IMR-90 (cell line): Measurements from ENCODE around the gene RAB27A. TPM values are rescaled to one million over a fixed set of nuclear protein-coding genes. Genes with fewer than 3 reads are reported as not detected.

Source experiments
- ATAC-seq: fragments of 200-7000 bp; cut with Tn5 transposase; 2 replicates; pipeline ENCODE4 v1.9.1; 2020; ENCODE audit warnings: low read depth, mild to moderate bottlenecking, moderate library complexity
- BruUV-seq: library from RNA; stranded (reverse); fragments of 400-500 nt; replicated peaks from 2 replicates; lab custom pipeline; 2021; lab: Mats Ljungman, UMichigan
- CTCF ChIA-PET: fragments of 300-600 bp; formaldehyde crosslinking; extraction: SDS; loops from one replicate; lab custom pipeline; 2021; ENCODE audit warnings: antibody characterized with exemption; lab: Yijun Ruan, JAX
- POLR2A ChIA-PET: fragments of 300-600 bp; sonication (Branson Sonifier 250); formaldehyde crosslinking; loops from one replicate; lab custom pipeline; 2022; ENCODE audit warnings: antibody characterized with exemption; ENCODE audit not compliant: unreplicated experiment; lab: Charles Lee
- DNase-seq: peaks from one replicate; pipeline ENCODE4 v3.0.0; 2013
- H2AFZ ChIP-seq: replicated peaks from 2 replicates; pipeline ENCODE3; 2013; ENCODE audit warnings: low read length, mild to moderate bottlenecking; ENCODE audit not compliant: poor library complexity
- H2AK5ac ChIP-seq: 2 replicates; pipeline ENCODE4 v1.6.1; 2013; ENCODE audit warnings: low read depth, low read length, inconsistent platforms
- H2AK9ac ChIP-seq: replicated peaks from 2 replicates; pipeline ENCODE3; 2013; ENCODE audit warnings: mild to moderate bottlenecking, low read depth, low read length, moderate library complexity; ENCODE audit not compliant: poor library complexity
- H2BK120ac ChIP-seq: 2 replicates; pipeline ENCODE4 v1.6.1; 2013; ENCODE audit warnings: low read depth, low read length, inconsistent platforms
- H2BK15ac ChIP-seq: 3 replicates; pipeline ENCODE4 v1.6.1; 2013; ENCODE audit warnings: low read depth, low read length, inconsistent platforms
- H2BK20ac ChIP-seq: 2 replicates; pipeline ENCODE4 v1.6.1; 2013; ENCODE audit warnings: low read depth, mild to moderate bottlenecking, inconsistent platforms, low read length, moderate library complexity
- H2BK5ac ChIP-seq: 2 replicates; pipeline ENCODE4 v1.6.1; 2013; ENCODE audit warnings: mild to moderate bottlenecking, low read depth, low read length, inconsistent platforms; ENCODE audit not compliant: poor library complexity, severe bottlenecking
- H3K14ac ChIP-seq: replicated peaks from 2 replicates; pipeline ENCODE4 v1.6.1; 2013; ENCODE audit warnings: low read depth, low read length, inconsistent platforms
- H3K18ac ChIP-seq: 2 replicates; pipeline ENCODE4 v1.6.1; 2013; ENCODE audit warnings: low read depth, low read length, control low read depth
- H3K23ac ChIP-seq: 2 replicates; pipeline ENCODE4 v1.6.1; 2013; ENCODE audit warnings: low read depth, low read length, inconsistent platforms
- H3K27ac ChIP-seq: 2 replicates; pipeline ENCODE4 v1.5.1; 2013; ENCODE audit warnings: mild to moderate bottlenecking, control low read depth, low read length; ENCODE audit not compliant: insufficient read depth
- H3K27me3 ChIP-seq: 2 replicates; pipeline ENCODE4 v1.6.1; 2013; ENCODE audit warnings: low read length; ENCODE audit not compliant: control insufficient read depth, insufficient read depth
- H3K36me3 ChIP-seq: 2 replicates; pipeline ENCODE4 v1.6.1; 2013; ENCODE audit warnings: low read length, mixed read lengths; ENCODE audit not compliant: control insufficient read depth, insufficient read depth
- H3K4ac ChIP-seq: 2 replicates; pipeline ENCODE4 v1.6.1; 2013; ENCODE audit warnings: low read depth, low read length, inconsistent platforms
- H3K4me1 ChIP-seq: 2 replicates; pipeline ENCODE4 v1.6.1; 2013; ENCODE audit warnings: low read length, mixed read lengths; ENCODE audit not compliant: control insufficient read depth, insufficient read depth
- H3K4me2 ChIP-seq: 2 replicates; pipeline ENCODE4 v1.6.1; 2013; ENCODE audit warnings: low read depth, mild to moderate bottlenecking, control low read depth, low read length, moderate library complexity
- H3K4me3 ChIP-seq: 2 replicates; pipeline ENCODE4 v1.5.1; 2013; ENCODE audit warnings: low read depth, mild to moderate bottlenecking, control low read depth, low read length, moderate library complexity; ENCODE audit not compliant: insufficient read depth
- H3K56ac ChIP-seq: 2 replicates; pipeline ENCODE4 v1.6.1; 2013; ENCODE audit warnings: low read length, inconsistent platforms; ENCODE audit not compliant: insufficient read depth; ENCODE audit errors: extremely low read depth
- H3K79me1 ChIP-seq, 2 experiments: 2 replicates each; pipeline ENCODE4 v1.6.1; 2013; ENCODE audit warnings: low read length in 2 of 2, inconsistent platforms in 1 of 2, low read depth in 1 of 2
- H3K9ac ChIP-seq: 2 replicates; pipeline ENCODE4 v1.6.1; 2013; ENCODE audit warnings: low read depth, low read length, control low read depth
- H3K9me1 ChIP-seq: 2 replicates; pipeline ENCODE4 v1.6.1; 2013; ENCODE audit warnings: low read length, inconsistent platforms; ENCODE audit not compliant: insufficient read depth
- H3K9me3 ChIP-seq: 2 replicates; pipeline ENCODE4 v1.6.1; 2013; ENCODE audit warnings: low read length; ENCODE audit not compliant: control insufficient read depth, insufficient read depth
- H4K20me1 ChIP-seq: 2 replicates; pipeline ENCODE4 v1.6.1; 2013; ENCODE audit warnings: low read length, inconsistent platforms; ENCODE audit not compliant: insufficient read depth
- H4K5ac ChIP-seq: 2 replicates; pipeline ENCODE4 v1.6.1; 2013; ENCODE audit warnings: mild to moderate bottlenecking, low read depth, low read length, control low read depth
- H4K8ac ChIP-seq, 2 experiments: 2 replicates each; pipeline ENCODE4 v1.6.1; 2013; ENCODE audit warnings: low read depth in 2 of 2, low read length in 2 of 2, control low read depth in 1 of 2, inconsistent platforms in 1 of 2
- H4K91ac ChIP-seq: 2 replicates; pipeline ENCODE4 v1.6.1; 2013; ENCODE audit warnings: low read depth, low read length, inconsistent platforms; ENCODE audit not compliant: insufficient read depth
- CHD1 ChIP-seq: IDR thresholded peaks from 2 replicates; pipeline ENCODE4 v1.6.1; 2012; ENCODE audit warnings: low read depth, low read length, improper control_type of control experiment
- CTCF ChIP-seq: conservative IDR thresholded peaks from 2 replicates; pipeline ENCODE4 v1.5.1; 2012; ENCODE audit warnings: mild to moderate bottlenecking, low read depth, low read length, improper control_type of control experiment
- MAFK ChIP-seq: IDR thresholded peaks from 2 replicates; pipeline ENCODE4 v1.6.1; 2012; ENCODE audit warnings: low read depth, low read length, improper control_type of control experiment
- MXI1 ChIP-seq: IDR thresholded peaks from 2 replicates; pipeline ENCODE4 v1.6.1; 2012; ENCODE audit warnings: low read depth, mild to moderate bottlenecking, low read length, moderate library complexity, borderline replicate concordance
- RAD21 ChIP-seq: IDR thresholded peaks from 2 replicates; pipeline ENCODE4 v1.6.1; 2012; ENCODE audit warnings: low read length, improper control_type of control experiment
- RCOR1 ChIP-seq: IDR thresholded peaks from 2 replicates; pipeline ENCODE4 v1.6.1; 2012; ENCODE audit warnings: mild to moderate bottlenecking, low read length, improper control_type of control experiment; ENCODE audit not compliant: insufficient replicate concordance
- SMC3 ChIP-seq: fragments of 150-350 bp; IDR thresholded peaks from 2 replicates; pipeline ENCODE4 v1.6.1; 2016; ENCODE audit warnings: low read depth, mild to moderate bottlenecking, antibody characterized with exemption, low read length, moderate library complexity
- USF2 ChIP-seq: fragments of 150-350 bp; IDR thresholded peaks from 2 replicates; pipeline ENCODE4 v1.6.1; 2017; ENCODE audit warnings: mild to moderate bottlenecking, antibody characterized with exemption, low read length, low read depth
- WGBS, 2 experiments: methylation state at CpG; one replicate each; pipeline versions ENCODE4 v1.1.5 to v1.1.7; 2013; ENCODE audit warnings: missing lambda C conversion rate in 2 of 2; ENCODE audit not compliant: insufficient read length in 1 of 2; ENCODE audit errors: extremely low coverage in 2 of 2; 5-methylcytosine and 5-hydroxymethylcytosine counted together
- dilution Hi-C: fragments of 300-500 bp; cut with HindIII; formaldehyde crosslinking; loops from one replicate; pipeline ENCODE4 v1.14.3; 2018; ENCODE audit warnings: low sequenced_read_pairs; ENCODE audit not compliant: unreplicated experiment
- in situ Hi-C: fragments of 300-500 bp; cut with MboI; formaldehyde crosslinking; loops from 3 replicates; pipeline ENCODE4 v1.14.3; 2019; ENCODE audit warnings: low sequenced_read_pairs, inconsistent platforms, mixed read lengths
- intact Hi-C: fragments of 100-400 bp; cut with micrococcal nuclease; formaldehyde crosslinking; loops from 2 replicates; pipeline ENCODE4 v1.10.0; 2022
- polyA plus RNA-seq, 3 experiments: library from polyadenylated mRNA; depleted of rRNA; stranded (reverse); fragments of >200 nt; gene quantifications; 2 replicates each; pipeline ENCODE4 v1.2.3, GENCODE V29; 2012; ENCODE audit warnings: low replicate concordance in 1 of 3
- total RNA-seq: library from RNA; depleted of rRNA; stranded (reverse); fragments of >200 nt; gene quantifications from 2 replicates; pipeline ENCODE4 v1.2.3, GENCODE V29; 2012

The RAB27A gene
- total and polyA plus RNA-seq, 2 of the 4 experiments (the other 2 are of a cell fraction), result 4.8 to 13.7 TPM

GRCh38 chr15:55238877-55239276 is 50.7 kb downstream of the RAB27A start:
- Histone ChIP-seq H4K8ac (no peak overlapping the region), H3K18ac (no peak overlapping the region), H2AFZ (no peak overlapping the region), H2AK9ac (no peak overlapping the region), H2BK120ac (no peak overlapping the region), H4K20me1 (no peaks in the 10 kb centered on the region), H3K9me3 (no peaks in the 10 kb centered on the region), H3K23ac (no peak overlapping the region), H4K91ac (no peak overlapping the region), H3K4ac (no peak overlapping the region), H2BK20ac (no peak overlapping the region), H4K5ac (no peak overlapping the region), H3K56ac (no peak overlapping the region), H3K4me2 (no peak overlapping the region), H3K4me3 (no peak overlapping the region), H2BK5ac (no peak overlapping the region), H2BK15ac (no peak overlapping the region), H3K79me1 (peaks cover 0 to 3% of the 10 kb centered on the region in 2 experiments; a peak in 2 of 4 replicates), H3K4me1 (no peaks in the 10 kb centered on the region), H3K36me3 (0 out of 2 replicates have a peak, but pooled peaks cover 1% of the 10 kb centered on the region), H3K27ac (no peak overlapping the region), H3K27me3 (no peaks in the 10 kb centered on the region), H2AK5ac (no peak overlapping the region), H3K9ac (no peak overlapping the region), H3K14ac (no peak overlapping the region), H3K9me1 (peaks cover 3% of the 10 kb centered on the region; the same call in 1 of the 2 replicates)
- ATAC-seq (no peak), DNase-seq (no peak)
- TF ChIP-seq CTCF (no peak), MXI1 (no peak), RCOR1 (no peak), USF2 (no peak), SMC3 (no peak), MAFK (no peak), RAD21 (no peak), CHD1 (no peak)
- in situ Hi-C loops (no loop called here), dilution Hi-C loops (no loop called here), intact Hi-C loops (no loop called here)
- no CpG with 5 or more reads among the region's 2 CpGs for WGBS, 2 experiments
- POLR2A ChIA-PET, result no interaction called here
- no TSS peak for BruUV-seq
- CTCF ChIA-PET, result no interaction called here
